ENCODE results near the gene PFN2. TPM values are rescaled to one million over a fixed set of nuclear protein-coding genes. Genes with fewer than 3 reads are reported as not detected.

PFN2 gene
- total RNA-seq = 234 and 328 TPM in 2 replicates

DNA sequence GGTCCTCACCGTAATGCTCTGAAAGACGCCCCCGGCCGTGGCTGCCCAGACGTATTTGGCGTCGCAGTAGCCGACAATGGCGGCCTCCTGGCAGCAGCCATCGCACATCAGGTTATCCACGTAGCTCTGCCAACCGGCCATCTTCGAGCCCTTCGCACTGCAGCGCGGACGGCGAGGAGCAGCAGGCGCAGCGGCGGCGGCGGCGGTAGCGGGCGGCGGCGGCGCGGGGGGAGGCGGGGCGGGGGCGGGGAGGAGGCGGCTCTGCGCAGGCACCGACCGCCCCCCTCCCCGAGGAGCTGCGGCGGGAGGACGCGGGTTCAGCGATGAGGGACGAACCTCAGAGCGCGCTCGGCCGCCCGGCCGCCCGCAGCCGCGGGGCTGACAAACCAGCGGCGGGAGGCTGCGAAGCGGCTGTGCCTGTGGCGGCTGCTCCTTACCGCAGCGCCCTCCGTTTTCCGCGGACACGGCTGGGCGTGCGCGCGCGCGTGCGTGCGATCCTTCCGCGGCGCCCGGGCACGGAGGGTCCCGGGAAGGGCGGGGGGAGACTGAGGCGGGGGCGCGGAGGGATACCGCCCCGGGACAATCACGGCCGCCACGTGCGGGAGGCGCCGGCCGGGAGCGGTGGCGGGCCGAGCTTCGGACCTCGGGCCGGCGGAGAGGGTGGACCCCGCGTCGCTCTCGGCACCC, at the start of gene PFN2:
TSS of gene PFN2 (minus strand) at position 180 of the 687 bp plus-strand sequence. CDS start at position 141, 39 bp downstream.

Other genes with a start within 250 kb of the PFN2 start
- gene COMMD2, start 218.4 kb downstream of the PFN2 start, total RNA-seq = 29.7 and 43.1 TPM in 2 replicates
- gene ANKUB1, start 178.3 kb downstream of the PFN2 start, total RNA-seq = 0.34 and 4.1 TPM in 2 replicates
- 118 and 145 TPM in 2 replicates for gene RNF13, start 157.7 kb downstream of the PFN2 start, total RNA-seq